ENCODE results near the gene TUBA8.
"Not testable (repeated sequence)": the region's sequence is repeated elsewhere in the genome, so short reads cannot be mapped to it uniquely, and the experiment has no call there.

The TUBA8 gene

GRCh38 chr22:18108187-18108586 lies 2.4 kb upstream of the TUBA8 start:
- DNase-seq = no peak

GRCh38 chr22:18109410-18110193 lies 1.0 kb upstream of the TUBA8 start:
- DNase-seq = no peak

- no peak for DNase-seq
Observed at GRCh38 chr22:18110954-18111758, 547 bp downstream of the TUBA8 start.

GRCh38 chr22:18111759-18112330 lies 1.2 kb downstream of the TUBA8 start:
- DNase-seq = no peak

- DNase-seq = no peak
Observed at GRCh38 chr22:18112440-18112839, 1.8 kb downstream of the TUBA8 start.

- DNase-seq = no peak
Observed at GRCh38 chr22:18113680-18114394, 3.2 kb downstream of the TUBA8 start.

GRCh38 chr22:18114495-18114894 lies 3.9 kb downstream of the TUBA8 start:
- no peak for DNase-seq

- no peak for DNase-seq
Observed at GRCh38 chr22:18114976-18115652, 4.5 kb downstream of the TUBA8 start.

GRCh38 chr22:18115906-18116371 lies 5.3 kb downstream of the TUBA8 start:
- no peak for DNase-seq

- no peak for DNase-seq
Observed at GRCh38 chr22:18116634-18117033, 6.0 kb downstream of the TUBA8 start.

GRCh38 chr22:18118345-18118915 lies 7.8 kb downstream of the TUBA8 start:
- no peak for DNase-seq

- DNase-seq = no peak
Observed at GRCh38 chr22:18119409-18120110, 9.0 kb downstream of the TUBA8 start.

GRCh38 chr22:18120857-18121256 lies 10.2 kb downstream of the TUBA8 start:
- DNase-seq = no peak

- no peak for DNase-seq
Observed at GRCh38 chr22:18121506-18121905, 10.9 kb downstream of the TUBA8 start.

GRCh38 chr22:18121954-18122554 lies 11.4 kb downstream of the TUBA8 start:
- no peak for DNase-seq

GRCh38 chr22:18123476-18124025 lies 12.9 kb downstream of the TUBA8 start:
- DNase-seq = not testable (repeated sequence)

- DNase-seq = no peak
Observed at GRCh38 chr22:18126606-18127005, 16.0 kb downstream of the TUBA8 start.

GRCh38 chr22:18130018-18130417 lies 19.4 kb downstream of the TUBA8 start:
- no peak for DNase-seq

- DNase-seq = no peak
Observed at GRCh38 chr22:18130699-18131429, 20.3 kb downstream of the TUBA8 start.

GRCh38 chr22:18133452-18133851 lies 22.8 kb downstream of the TUBA8 start:
- no peak for DNase-seq
